Astrocyte (in vitro differentiated cells and primary cell): Measurements from ENCODE around the gene FAM13A. TPM values are rescaled to one million over a fixed set of nuclear protein-coding genes. Genes with fewer than 3 reads are reported as not detected.
A peak's percentile ranks its signal among the peaks of the same experiment; 100 is the strongest.

Source experiments
- DNase-seq: peaks from one replicate; pipeline ENCODE4 v3.0.0-alpha.2; 2010; ENCODE audit warnings: low read depth
- FAIRE-seq: peaks from 2 replicates; lab custom pipeline; 2011; peaks lifted over from hg19 to GRCh38; lab: Jason Lieb, UNC
- H2AFZ ChIP-seq: 2 replicates; pipeline ENCODE4 v1.6.0; 2012; ENCODE audit warnings: low read depth, low read length, inconsistent platforms
- H3K27ac ChIP-seq: 2 replicates; pipeline ENCODE4 v1.5.1; 2011; ENCODE audit warnings: low read depth, low read length, inconsistent platforms
- H3K27me3 ChIP-seq: 2 replicates; pipeline ENCODE4 v1.6.0; 2011; ENCODE audit warnings: low read length, inconsistent platforms; ENCODE audit not compliant: insufficient read depth
- H3K36me3 ChIP-seq: 2 replicates; pipeline ENCODE4 v1.5.1; 2011; ENCODE audit warnings: low read length, inconsistent platforms; ENCODE audit not compliant: insufficient read depth
- H3K4me1 ChIP-seq: 2 replicates; pipeline ENCODE4 v1.5.1; 2011; ENCODE audit warnings: low read length, inconsistent platforms; ENCODE audit not compliant: insufficient read depth
- H3K4me2 ChIP-seq: 2 replicates; pipeline ENCODE4 v1.6.0; 2012; ENCODE audit warnings: low read length, inconsistent platforms
- H3K4me3 ChIP-seq: 2 replicates; pipeline ENCODE4 v1.5.1; 2011; ENCODE audit warnings: low read depth, mild to moderate bottlenecking, low read length, inconsistent platforms; ENCODE audit not compliant: insufficient read depth
- H3K79me2 ChIP-seq: 2 replicates; pipeline ENCODE4 v1.6.0; 2012; ENCODE audit warnings: mild to moderate bottlenecking, low read length, inconsistent platforms; ENCODE audit not compliant: insufficient read depth
- H3K9ac ChIP-seq: 2 replicates; pipeline ENCODE4 v1.6.0; 2012; ENCODE audit warnings: mild to moderate bottlenecking, low read length, inconsistent platforms
- H3K9me3 ChIP-seq: 2 replicates; pipeline ENCODE4 v1.5.1; 2012; ENCODE audit warnings: low read depth, mild to moderate bottlenecking, low read length, inconsistent platforms; ENCODE audit not compliant: insufficient read depth
- H4K20me1 ChIP-seq: 2 replicates; pipeline ENCODE4 v1.6.0; 2012; ENCODE audit warnings: low read length, inconsistent platforms; ENCODE audit not compliant: insufficient read depth
- H3K27ac Mint-ChIP-seq: one replicate; pipeline ENCODE4 v1.8.0; 2021; ENCODE audit warnings: mild to moderate bottlenecking, mixed read lengths; ENCODE audit not compliant: unreplicated experiment
- H3K27me3 Mint-ChIP-seq: one replicate; pipeline ENCODE4 v1.8.0; 2021; ENCODE audit warnings: low read depth, mixed read lengths; ENCODE audit not compliant: unreplicated experiment
- H3K36me3 Mint-ChIP-seq: one replicate; pipeline ENCODE4 v1.8.0; 2021; ENCODE audit warnings: low read depth, mixed read lengths; ENCODE audit not compliant: unreplicated experiment
- H3K4me1 Mint-ChIP-seq: one replicate; pipeline ENCODE4 v1.8.0; 2021; ENCODE audit warnings: low read depth, mixed read lengths; ENCODE audit not compliant: unreplicated experiment
- H3K4me3 Mint-ChIP-seq: one replicate; pipeline ENCODE4 v1.8.0; 2021; ENCODE audit warnings: mild to moderate bottlenecking, moderate library complexity, mixed read lengths; ENCODE audit not compliant: unreplicated experiment
- H3K9me3 Mint-ChIP-seq: one replicate; pipeline ENCODE4 v1.8.0; 2021; ENCODE audit warnings: mild to moderate bottlenecking, mixed read lengths; ENCODE audit not compliant: unreplicated experiment
- EZH2 ChIP-seq: IDR thresholded peaks from 2 replicates; pipeline ENCODE4 v1.6.1; 2012; ENCODE audit warnings: mild to moderate bottlenecking, low read length, inconsistent platforms; ENCODE audit not compliant: insufficient read depth
- total RNA-seq: library from RNA; stranded (reverse); gene quantifications from 2 replicates; pipeline ENCODE4 v1.2.1, GENCODE V29; 2021
- TF ChIP-seq, protein P1 (sequence below): IDR thresholded peaks from 2 replicates; pipeline ENCODE4 v1.5.1; 2011; ENCODE audit warnings: low read depth, mild to moderate bottlenecking, inconsistent platforms, low read length, moderate library complexity; ENCODE audit not compliant: insufficient read depth

Gene FAM13A
- total RNA-seq, 1 donor from 2014 or later: 12.0 TPM

DNA sequence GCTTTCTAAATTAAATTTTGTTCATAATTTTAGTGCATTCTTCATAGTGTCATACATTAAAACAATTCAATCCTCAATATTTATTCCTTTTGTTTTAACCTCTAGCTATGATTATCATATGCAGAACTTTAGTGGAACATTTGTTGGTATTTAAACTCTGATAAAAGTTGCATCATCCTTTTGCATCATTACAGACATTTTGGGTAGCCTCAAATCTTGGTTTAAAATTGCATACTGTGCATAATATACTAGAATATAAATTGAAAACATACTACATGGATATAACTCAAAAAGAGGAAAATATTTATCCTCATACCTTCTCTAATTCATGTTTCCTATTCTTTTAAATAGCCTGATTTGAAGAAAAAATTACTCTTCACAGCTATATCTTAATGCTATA lies 262.0 kb downstream of the FAM13A start:
- Histone ChIP-seq H3K4me1 (peaks cover 15% of the 10 kb centered on the region), H3K4me3 (no peak overlapping the region), H4K20me1 (no peaks in the 10 kb centered on the region), H3K27me3 (no peaks in the 10 kb centered on the region), H2AFZ (no peak overlapping the region), H3K4me2 (no peak overlapping the region), H3K79me2 (no peaks in the 10 kb centered on the region), H3K36me3 (no peaks in the 10 kb centered on the region), H3K9ac (no peak overlapping the region), H3K9me3 (no peaks in the 10 kb centered on the region), H3K27ac (no peak overlapping the region)
- Mint-ChIP-seq H3K27ac (no peak overlapping the region), H3K9me3 (no peaks in the 10 kb centered on the region), H3K27me3 (no peaks in the 10 kb centered on the region), H3K4me3 (no peak overlapping the region), H3K4me1 (peaks cover 30% of the 10 kb centered on the region), H3K36me3 (peaks cover 4% of the 10 kb centered on the region)
- no peak for TF ChIP-seq EZH2
- TF ChIP-seq, protein P1, sequence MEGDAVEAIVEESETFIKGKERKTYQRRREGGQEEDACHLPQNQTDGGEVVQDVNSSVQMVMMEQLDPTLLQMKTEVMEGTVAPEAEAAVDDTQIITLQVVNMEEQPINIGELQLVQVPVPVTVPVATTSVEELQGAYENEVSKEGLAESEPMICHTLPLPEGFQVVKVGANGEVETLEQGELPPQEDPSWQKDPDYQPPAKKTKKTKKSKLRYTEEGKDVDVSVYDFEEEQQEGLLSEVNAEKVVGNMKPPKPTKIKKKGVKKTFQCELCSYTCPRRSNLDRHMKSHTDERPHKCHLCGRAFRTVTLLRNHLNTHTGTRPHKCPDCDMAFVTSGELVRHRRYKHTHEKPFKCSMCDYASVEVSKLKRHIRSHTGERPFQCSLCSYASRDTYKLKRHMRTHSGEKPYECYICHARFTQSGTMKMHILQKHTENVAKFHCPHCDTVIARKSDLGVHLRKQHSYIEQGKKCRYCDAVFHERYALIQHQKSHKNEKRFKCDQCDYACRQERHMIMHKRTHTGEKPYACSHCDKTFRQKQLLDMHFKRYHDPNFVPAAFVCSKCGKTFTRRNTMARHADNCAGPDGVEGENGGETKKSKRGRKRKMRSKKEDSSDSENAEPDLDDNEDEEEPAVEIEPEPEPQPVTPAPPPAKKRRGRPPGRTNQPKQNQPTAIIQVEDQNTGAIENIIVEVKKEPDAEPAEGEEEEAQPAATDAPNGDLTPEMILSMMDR: no peak
- DNase-seq (no peak), FAIRE-seq (no peak)

DNA sequence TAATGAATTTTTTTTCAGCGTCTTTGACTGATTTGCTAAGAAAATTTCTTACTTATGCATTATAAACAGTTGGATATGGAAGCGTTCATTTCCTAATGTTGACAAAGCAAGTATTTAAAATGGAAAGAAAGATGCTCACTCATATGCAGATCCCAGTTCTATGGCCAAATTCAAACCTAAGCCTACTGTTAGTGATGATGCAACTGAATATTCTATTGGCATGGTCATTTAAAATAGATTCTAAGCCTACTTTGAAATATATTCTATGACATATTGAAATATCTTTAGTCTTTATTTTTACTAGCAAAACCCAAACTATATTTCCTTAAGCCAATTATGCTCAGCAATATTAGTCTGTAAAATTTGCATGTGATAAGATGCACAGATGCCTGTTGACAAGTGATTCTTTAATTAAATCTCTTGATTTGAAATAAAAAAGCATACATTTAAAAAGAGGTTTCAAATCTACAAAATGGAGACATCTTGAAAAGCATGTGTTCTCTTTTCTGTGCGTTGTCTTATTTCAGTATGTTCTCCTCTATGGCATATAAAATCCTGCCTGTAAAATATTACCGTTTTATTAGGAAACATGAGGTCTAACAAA lies 262.8 kb downstream of the FAM13A start:
- no peaks in the 10 kb centered on the region for H3K36me3 ChIP-seq
- Mint-ChIP-seq H3K4me1 (peaks cover 30% of the 10 kb centered on the region), H3K4me3 (no peak overlapping the region), H3K27ac (no peak overlapping the region), H3K9me3 (no peaks in the 10 kb centered on the region), H3K36me3 (peaks cover 4% of the 10 kb centered on the region), H3K27me3 (no peaks in the 10 kb centered on the region)
- H3K4me2 ChIP-seq: no peak overlapping the region
- FAIRE-seq (no peak), DNase-seq (no peak)
- no peak overlapping the region for H3K9ac ChIP-seq
- no peaks in the 10 kb centered on the region for H3K9me3 ChIP-seq
- H3K4me3 ChIP-seq: no peak overlapping the region
- no peaks in the 10 kb centered on the region for H4K20me1 ChIP-seq
- H3K27ac ChIP-seq: no peak overlapping the region
- H3K79me2 ChIP-seq: no peaks in the 10 kb centered on the region
- no peak overlapping the region for H2AFZ ChIP-seq
- no peaks in the 10 kb centered on the region for H3K27me3 ChIP-seq
- H3K4me1 ChIP-seq: peaks cover 15% of the 10 kb centered on the region
- no peak for TF ChIP-seq EZH2

DNA sequence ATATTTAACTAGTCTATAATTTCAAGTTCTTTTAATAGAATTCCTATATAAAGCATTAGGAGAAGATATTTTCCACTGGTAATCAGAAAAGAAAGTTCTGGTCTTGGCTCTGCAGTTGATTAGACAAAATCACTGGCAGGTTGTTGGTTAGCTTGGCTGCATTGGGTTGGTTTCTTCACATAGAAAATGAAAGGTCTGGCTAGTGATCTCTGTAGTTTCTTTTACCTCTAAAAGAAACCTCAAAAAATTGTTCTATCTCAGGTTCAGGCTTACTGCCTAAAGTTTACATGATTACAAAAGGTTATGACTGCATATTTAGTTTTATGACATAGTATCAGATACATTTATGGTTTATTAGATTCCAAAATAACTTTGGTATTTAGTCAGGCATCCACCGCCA lies 263.5 kb downstream of the FAM13A start:
- TF ChIP-seq, protein P1: no peak
- TF ChIP-seq EZH2: no peak
- peaks cover 30% of the 10 kb centered on the region for H3K4me1 Mint-ChIP-seq
- FAIRE-seq: peak; percentile 47
- H3K79me2 ChIP-seq: no peaks in the 10 kb centered on the region
- H3K27ac ChIP-seq: no peak overlapping the region
- H3K9ac ChIP-seq: no peak overlapping the region
- H3K4me2 ChIP-seq: no peak overlapping the region
- no peak for DNase-seq
- H3K9me3 Mint-ChIP-seq: no peaks in the 10 kb centered on the region
- H3K27me3 ChIP-seq: no peaks in the 10 kb centered on the region
- no peak overlapping the region for H3K4me3 ChIP-seq
- H4K20me1 ChIP-seq: no peaks in the 10 kb centered on the region
- no peaks in the 10 kb centered on the region for H3K27me3 Mint-ChIP-seq
- H3K9me3 ChIP-seq: no peaks in the 10 kb centered on the region
- H3K4me1 ChIP-seq: peaks cover 15% of the 10 kb centered on the region
- H3K36me3 Mint-ChIP-seq: peaks cover 4% of the 10 kb centered on the region
- no peaks in the 10 kb centered on the region for H3K36me3 ChIP-seq
- no peak overlapping the region for H3K4me3 Mint-ChIP-seq
- peak overlapping the region; percentile 99 for H3K27ac Mint-ChIP-seq
- no peak overlapping the region for H2AFZ ChIP-seq
